Measurements from ENCODE around the gene TMEM108. TPM values are rescaled to one million over a fixed set of nuclear protein-coding genes. Genes with fewer than 3 reads are reported as not detected.

Gene TMEM108
- total RNA-seq, 1 experiment from 2014 or later: not detected

GRCh38 chr3:133371676-133372075 lies 333.5 kb downstream of the TMEM108 start:
- DNase-seq (ENCODE audit: low read depth, low spot score) (no peak), ATAC-seq (no peak)
- Histone ChIP-seq H3K9ac (ENCODE audit: low read length) (no peak overlapping the region), H3K4me3 (replicated peaks in 1 of 2; ENCODE audit: low read depth in 1 of 2, low read length in 2 of 2) (no peak overlapping the region), H3K27ac (ENCODE audit: low read depth, low read length) (no peak overlapping the region), H3K27me3 (ENCODE audit: insufficient read depth, low read length) (peaks cover 86% of the 10 kb centered on the region), H3K79me2 (ENCODE audit: insufficient read depth, low read length) (no peaks in the 10 kb centered on the region), H3K36me3 (ENCODE audit: control insufficient read depth in 1 of 2, insufficient read depth in 2 of 2, low read length in 2 of 2) (no peaks in the 10 kb centered on the region), H3K4me1 (ENCODE audit: control insufficient read depth in 1 of 2, insufficient read depth in 2 of 2, low read length in 2 of 2) (no peaks in the 10 kb centered on the region), H3K9me2 (ENCODE audit: insufficient read depth) (no peaks in the 10 kb centered on the region), H3K4me2 (ENCODE audit: low read length) (no peak overlapping the region), H3K9me3 (ENCODE audit: control insufficient read depth in 1 of 2, insufficient read depth in 1 of 2, low read depth in 1 of 2, low read length in 2 of 2) (no peaks in the 10 kb centered on the region), H4K20me1 (ENCODE audit: insufficient read depth) (no peaks in the 10 kb centered on the region), H2AFZ (ENCODE audit: low read depth, low read length, poor library complexity, severe bottlenecking) (no peak overlapping the region)
- ChIA-PET POLR2A (no interaction called here), RAD21 (ENCODE audit: low non-redundant PET in 1 of 2, low total read pairs in 2 of 2, uncharacterized antibody in 2 of 2, unreplicated experiment in 2 of 2) (interaction anchor here in 1 of 2 experiments (0.7 kb wide), 1 partner anchor 9 kb away, joined by 6 read pairs; no protein-coding TSS in a partner anchor), CTCF (no interaction called here)
- no TSS peak for BruUV-seq (replicated peaks)
- intact Hi-C loops (cut with micrococcal nuclease): no loop called here
- TF ChIP-seq REST (IDR thresholded peaks at IDR 0.05; ENCODE audit: low read depth) (no peak), EGR1 (IDR thresholded peaks at IDR 0.05; ENCODE audit: low read depth) (no peak), FOSL1 (IDR thresholded peaks at IDR 0.05; ENCODE audit: low read depth) (no peak), RAD21 (IDR thresholded peaks at IDR 0.05; ENCODE audit: low read depth) (no peak), ZBTB33 (IDR thresholded peaks at IDR 0.05; ENCODE audit: extremely low read depth, insufficient replicate concordance, low read length) (no peak), JUND (IDR thresholded peaks at IDR 0.05) (no peak), MAX (IDR thresholded peaks at IDR 0.05) (no peak)
